Endothelial cell of hepatic sinusoid (primary cell): ENCODE measurements around the gene NR2F1-AS1.

Experiments
- in situ Hi-C: cut with HindIII; loops from 2 replicates; pipeline ENCODE4 v1.10.0; 2017; ENCODE audit warnings: low sequenced_read_pairs

Gene NR2F1-AS1

GRCh38 chr5:93591323-93591945, 10.4 kb upstream of the NR2F1-AS1 start:
- in situ Hi-C loops, result no loop called here

- in situ Hi-C loops, result no loop called here
Measured at GRCh38 chr5:93590493-93590892, 9.5 kb upstream of the NR2F1-AS1 start.

GRCh38 chr5:93589829-93590215, 8.8 kb upstream of the NR2F1-AS1 start:
- in situ Hi-C loops, result no loop called here

- in situ Hi-C loops, result no loop called here
Measured at GRCh38 chr5:93589152-93589828, 8.3 kb upstream of the NR2F1-AS1 start.

GRCh38 chr5:93588352-93589151, 7.5 kb upstream of the NR2F1-AS1 start:
- in situ Hi-C loops, result no loop called here

GRCh38 chr5:93587597-93588351, 6.8 kb upstream of the NR2F1-AS1 start:
- in situ Hi-C loops, result no loop called here

GRCh38 chr5:93586736-93587596, 5.9 kb upstream of the NR2F1-AS1 start:
- in situ Hi-C loops, result no loop called here

- in situ Hi-C loops, result no loop called here
Measured at GRCh38 chr5:93585767-93586385, 4.9 kb upstream of the NR2F1-AS1 start.

GRCh38 chr5:93585041-93585766, 4.2 kb upstream of the NR2F1-AS1 start:
- in situ Hi-C loops, result no loop called here

- in situ Hi-C loops, result no loop called here
Measured at GRCh38 chr5:93584596-93585040, 3.6 kb upstream of the NR2F1-AS1 start.

GRCh38 chr5:93583768-93584595, 3.0 kb upstream of the NR2F1-AS1 start:
- in situ Hi-C loops, result no loop called here

- in situ Hi-C loops, result no loop called here
Measured at GRCh38 chr5:93583439-93583767, 2.4 kb upstream of the NR2F1-AS1 start.

- in situ Hi-C loops, result no loop called here
Measured at GRCh38 chr5:93582677-93583438, 1.8 kb upstream of the NR2F1-AS1 start, which contains the start of gene NR2F1. TSS of gene NR2F1 (plus strand) at chr5:93583222. CDS start at chr5:93585024, 1,802 bp downstream.

GRCh38 chr5:93582167-93582462, 1.1 kb upstream of the NR2F1-AS1 start:
- in situ Hi-C loops, result no loop called here

GRCh38 chr5:93580063-93580926, 724 bp downstream of the NR2F1-AS1 start:
- in situ Hi-C loops, result no loop called here

- in situ Hi-C loops, result no loop called here
Measured at GRCh38 chr5:93579692-93580062, 1.3 kb downstream of the NR2F1-AS1 start.
